Duodenal mucosa (tissue), 2 donors: Measurements from ENCODE around the gene FASTK.
"Not testable (repeated sequence)": the region's sequence is repeated elsewhere in the genome, so short reads cannot be mapped to it uniquely, and the experiment has no call there.

Experiments
- H3K27ac ChIP-seq: one replicate; pipeline ENCODE4 v1.7.0; 2013; ENCODE audit warnings: low read depth, low read length
- H3K27me3 ChIP-seq, 2 donors: one replicate each; pipeline ENCODE4 v1.7.0; 2013; ENCODE audit warnings: low read length in 2 of 2, control low read depth in 1 of 2; ENCODE audit not compliant: insufficient read depth in 2 of 2, control insufficient read depth in 1 of 2
- H3K36me3 ChIP-seq, 2 donors: one replicate each; pipeline ENCODE4 v1.7.0; 2013; ENCODE audit warnings: low read length in 2 of 2, control low read depth in 1 of 2; ENCODE audit not compliant: insufficient read depth in 2 of 2, control insufficient read depth in 1 of 2
- H3K4me1 ChIP-seq, 2 donors: one replicate each; pipeline ENCODE4 v1.7.0; 2013; ENCODE audit warnings: low read length in 2 of 2, control low read depth in 1 of 2; ENCODE audit not compliant: insufficient read depth in 2 of 2, control insufficient read depth in 1 of 2
- H3K4me3 ChIP-seq, 2 donors: one replicate each; pipeline ENCODE4 v1.7.0; 2013; ENCODE audit warnings: low read length in 2 of 2, low read depth in 1 of 2
- H3K9ac ChIP-seq, 2 donors: one replicate each; pipeline ENCODE4 v1.7.0; 2013; ENCODE audit warnings: low read length in 2 of 2, low read depth in 1 of 2
- H3K9me3 ChIP-seq, 2 donors: one replicate each; pipeline ENCODE4 v1.7.0; 2013; ENCODE audit warnings: low read length in 2 of 2, control low read depth in 1 of 2; ENCODE audit not compliant: control insufficient read depth in 1 of 2

Gene FASTK

GRCh38 chr7:151035026-151035717 lies 45.4 kb downstream of the FASTK start:
- Histone ChIP-seq H3K27ac (no peak overlapping the region), H3K9ac (no peak overlapping the region), H3K9me3 (no peaks in the 10 kb centered on the region), H3K4me3 (no peak overlapping the region), H3K36me3 (peaks cover 17 to 44% of the 10 kb centered on the region in 2 donors), H3K4me1 (peaks cover 9 to 12% of the 10 kb centered on the region in 2 donors), H3K27me3 (no peaks in the 10 kb centered on the region)

GRCh38 chr7:151034312-151035025 lies 46.1 kb downstream of the FASTK start:
- H3K27me3 ChIP-seq, result no peaks in the 10 kb centered on the region
- H3K4me1 ChIP-seq, result peaks cover 8% of the 10 kb centered on the region in 2 donors
- peaks cover 17 to 44% of the 10 kb centered on the region in 2 donors for H3K36me3 ChIP-seq
- H3K4me3 ChIP-seq, result no peak overlapping the region
- H3K9ac ChIP-seq, result no peak overlapping the region
- H3K9me3 ChIP-seq, result no peaks in the 10 kb centered on the region
- H3K27ac ChIP-seq, result no peak overlapping the region

GRCh38 chr7:151033864-151034249 lies 46.8 kb downstream of the FASTK start:
- H3K4me3 ChIP-seq, result no peak overlapping the region
- peaks cover 17 to 44% of the 10 kb centered on the region in 2 donors for H3K36me3 ChIP-seq
- no peaks in the 10 kb centered on the region for H3K9me3 ChIP-seq
- H3K27me3 ChIP-seq, result no peaks in the 10 kb centered on the region
- H3K4me1 ChIP-seq, result peaks cover 1 to 8% of the 10 kb centered on the region in 2 donors
- H3K9ac ChIP-seq, result no peak overlapping the region
- no peak overlapping the region for H3K27ac ChIP-seq

- H3K27me3 ChIP-seq, result no peaks in the 10 kb centered on the region
- no peak overlapping the region for H3K27ac ChIP-seq
- no peak overlapping the region for H3K9ac ChIP-seq
- peaks cover 0 to 6% of the 10 kb centered on the region in 2 donors for H3K4me1 ChIP-seq
- no peak overlapping the region for H3K4me3 ChIP-seq
- H3K36me3 ChIP-seq, result peaks cover 17 to 44% of the 10 kb centered on the region in 2 donors
- no peaks in the 10 kb centered on the region for H3K9me3 ChIP-seq
Measured at GRCh38 chr7:151032936-151033863, 47.4 kb downstream of the FASTK start.

GRCh38 chr7:151031011-151031410 lies 49.6 kb downstream of the FASTK start:
- Histone ChIP-seq H3K27me3 (no peaks in the 10 kb centered on the region), H3K4me1 (peaks cover 6 to 22% of the 10 kb centered on the region in 2 donors), H3K9me3 (no peaks in the 10 kb centered on the region), H3K9ac (no peak overlapping the region), H3K4me3 (no peak overlapping the region), H3K36me3 (peaks cover 10 to 31% of the 10 kb centered on the region in 2 donors), H3K27ac (no peak overlapping the region)

GRCh38 chr7:151028948-151029501 lies 51.6 kb downstream of the FASTK start:
- peaks cover 0 to 14% of the 10 kb centered on the region in 2 donors for H3K36me3 ChIP-seq
- no peaks in the 10 kb centered on the region for H3K27me3 ChIP-seq
- peak overlapping the region; percentile 75 to 82 for H3K4me3 ChIP-seq
- peak overlapping the region; percentile 57 to 61 for H3K9ac ChIP-seq
- H3K9me3 ChIP-seq, result no peaks in the 10 kb centered on the region
- H3K27ac ChIP-seq, result peak overlapping the region; percentile 76
- H3K4me1 ChIP-seq, result peaks cover 6 to 22% of the 10 kb centered on the region in 2 donors

- no peaks in the 10 kb centered on the region for H3K27me3 ChIP-seq
- peaks cover 6 to 22% of the 10 kb centered on the region in 2 donors for H3K4me1 ChIP-seq
- H3K4me3 ChIP-seq, result peak within 1 kb of the TSS; percentile 75 to 82
- H3K9ac ChIP-seq, result peak within 1 kb of the TSS; percentile 57 to 61
- peaks cover 0 to 11% of the 10 kb centered on the region in 2 donors for H3K36me3 ChIP-seq
- H3K9me3 ChIP-seq, result no peaks in the 10 kb centered on the region
- H3K27ac ChIP-seq, result peak within 1 kb of the TSS; percentile 76
Measured at GRCh38 chr7:151028131-151028947, 52.3 kb downstream of the FASTK start, which contains the start of gene ABCB8. ABCB8 (plus strand) TSS chr7:151028450; CDS start chr7:151028516, 66 bp downstream.

GRCh38 chr7:151027728-151028130 lies 52.9 kb downstream of the FASTK start:
- peak overlapping the region; percentile 75 to 82 for H3K4me3 ChIP-seq
- peak overlapping the region; percentile 57 to 61 for H3K9ac ChIP-seq
- H3K36me3 ChIP-seq, H3K27me3 ChIP-seq, H3K9me3 ChIP-seq: not testable (repeated sequence)
- H3K4me1 ChIP-seq, result peaks cover 6 to 22% of the 10 kb centered on the region in 2 donors
- H3K27ac ChIP-seq, result peak overlapping the region; percentile 36
